Urothelium cell line (cell line): ENCODE measurements around the gene NAA11.
"Not testable (repeated sequence)": the region's sequence is repeated elsewhere in the genome, so short reads cannot be mapped to it uniquely, and the experiment has no call there.

Experiments used
- DNase-seq: peaks from one replicate; pipeline ENCODE4 v3.0.0; 2011; ENCODE audit warnings: low spot score, mixed read lengths
- FAIRE-seq: peaks from 2 replicates; lab custom pipeline; 2011; peaks lifted over from hg19 to GRCh38; lab: Jason Lieb, UNC

NAA11 gene

GRCh38 chr4:79311279-79311678 lies 14.6 kb downstream of the NAA11 start:
- DNase-seq (no peak), FAIRE-seq (no peak)

DNA sequence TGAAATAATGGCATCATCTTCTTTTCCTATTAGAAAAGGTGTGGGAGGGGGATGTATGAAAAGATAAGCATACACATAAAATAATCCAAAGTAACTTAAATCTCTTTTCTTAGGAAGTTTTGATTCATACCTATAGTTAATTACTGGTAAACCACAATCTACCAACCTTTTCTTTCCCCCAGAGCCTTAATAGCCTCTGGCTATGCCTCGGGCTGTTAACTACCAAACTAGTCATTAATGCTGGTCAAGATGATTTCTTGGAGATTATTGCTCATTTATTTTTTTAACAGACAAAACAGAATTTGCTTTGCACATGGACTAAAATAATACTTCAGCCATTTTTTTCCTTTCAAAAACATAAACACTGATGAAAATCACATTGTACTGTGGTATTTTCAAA lies 16.9 kb downstream of the NAA11 start:
- FAIRE-seq (no peak), DNase-seq (no peak)

GRCh38 chr4:79308137-79308536 lies 17.7 kb downstream of the NAA11 start:
- FAIRE-seq: no peak
- DNase-seq: no peak

GRCh38 chr4:79306795-79307194 lies 19.1 kb downstream of the NAA11 start:
- DNase-seq (no peak), FAIRE-seq (no peak)

GRCh38 chr4:79300280-79300679 lies 25.6 kb downstream of the NAA11 start:
- FAIRE-seq (no peak), DNase-seq (no peak)

DNA sequence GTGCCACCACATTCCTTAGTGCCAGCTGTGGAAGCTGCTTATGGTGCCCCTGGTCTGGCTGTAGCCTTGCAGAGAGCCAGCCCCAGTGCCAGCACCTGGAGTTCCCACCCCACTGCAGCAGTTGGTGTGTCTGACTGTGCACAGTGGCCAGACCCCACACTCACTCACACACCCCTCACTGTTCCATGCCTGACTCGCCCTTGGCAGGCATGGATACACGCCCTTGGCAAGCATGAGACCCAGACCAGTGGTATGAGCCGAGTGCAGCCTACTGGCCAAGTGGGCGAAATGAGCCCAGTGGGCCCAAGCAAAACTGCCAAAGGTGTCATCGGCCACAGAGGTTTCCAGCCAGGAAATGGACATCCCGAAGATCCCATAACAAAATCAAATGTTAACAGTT lies 27.4 kb downstream of the NAA11 start:
- FAIRE-seq: no peak

GRCh38 chr4:79298027-79298426 lies 27.8 kb downstream of the NAA11 start:
- FAIRE-seq (no peak), DNase-seq (no peak)

More for the DNA sequence above, 27.4 kb downstream of the NAA11 start:
- DNase-seq: no peak

DNA sequence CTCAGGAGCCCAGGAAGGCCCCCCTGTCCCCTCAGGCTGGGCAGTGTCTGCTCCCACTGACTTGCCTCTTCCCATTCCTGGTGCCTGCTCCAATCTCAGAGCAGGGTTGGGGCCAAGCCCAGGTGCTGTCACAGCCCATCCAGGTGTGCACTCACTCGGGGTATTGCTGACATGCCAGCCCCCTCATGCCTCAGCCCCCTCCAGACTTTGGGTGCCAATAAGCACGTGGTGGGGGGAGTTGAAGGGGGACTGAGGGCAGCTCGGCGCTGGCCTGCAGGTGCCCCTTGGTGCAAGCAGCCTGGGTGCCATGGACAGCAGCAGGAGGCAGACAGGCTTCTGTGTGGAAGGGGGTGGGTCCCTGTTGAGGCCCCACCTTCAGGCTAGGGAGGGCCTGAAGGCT lies 28.4 kb downstream of the NAA11 start:
- FAIRE-seq (no peak), DNase-seq (no peak)

DNA sequence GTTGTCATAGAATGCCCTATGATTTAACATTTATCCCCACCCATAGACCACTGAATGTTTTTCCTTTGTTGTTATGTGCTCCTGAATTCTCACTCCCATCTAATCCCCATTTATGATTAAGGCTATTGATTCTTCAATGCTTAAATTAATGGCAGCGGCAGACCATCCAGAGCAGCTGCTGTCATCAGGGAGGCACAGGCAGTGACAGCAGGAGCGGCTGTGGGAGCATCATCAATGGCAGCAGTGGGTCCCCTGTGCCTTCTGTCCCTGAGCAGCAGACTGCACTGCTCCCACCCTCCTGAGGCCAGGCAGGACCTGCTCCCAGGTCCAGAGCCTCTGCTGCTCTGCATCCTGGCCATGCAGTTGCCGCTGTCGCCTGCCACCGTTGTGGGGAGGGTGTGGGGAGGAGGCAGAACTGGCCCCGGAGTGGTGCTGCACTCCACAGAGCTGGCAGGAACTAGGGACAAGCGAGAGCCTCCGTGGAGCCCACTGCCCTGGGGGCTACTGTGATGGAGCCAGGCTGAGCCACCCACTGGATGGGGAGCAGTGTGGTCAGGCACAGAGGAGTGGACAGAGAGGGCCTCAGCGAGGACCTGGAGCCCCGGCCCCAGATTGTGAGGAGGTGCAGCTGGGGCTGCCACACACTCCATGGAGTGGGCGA lies 29.0 kb downstream of the NAA11 start:
- DNase-seq (no peak), FAIRE-seq (no peak)

DNA sequence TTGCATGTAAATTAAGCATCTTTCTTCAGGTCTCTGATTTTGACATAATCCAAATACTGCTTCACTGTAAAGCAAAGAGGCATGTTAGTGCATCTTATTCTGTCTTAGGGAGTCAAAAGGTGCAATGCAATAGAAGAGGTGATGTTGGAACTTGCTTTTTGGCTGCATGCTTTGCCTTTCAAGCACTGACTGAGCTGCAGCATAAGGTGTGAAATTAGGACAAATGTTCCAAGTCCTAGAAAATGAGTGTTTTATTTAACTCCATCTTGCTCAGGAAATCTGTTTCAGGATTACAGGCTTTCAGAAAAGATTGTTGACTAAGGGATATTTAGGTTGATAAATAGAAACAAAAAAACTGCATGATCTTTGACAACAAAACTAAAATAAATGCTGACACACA lies 30.8 kb downstream of the NAA11 start:
- no peak for DNase-seq
- no peak for FAIRE-seq

DNA sequence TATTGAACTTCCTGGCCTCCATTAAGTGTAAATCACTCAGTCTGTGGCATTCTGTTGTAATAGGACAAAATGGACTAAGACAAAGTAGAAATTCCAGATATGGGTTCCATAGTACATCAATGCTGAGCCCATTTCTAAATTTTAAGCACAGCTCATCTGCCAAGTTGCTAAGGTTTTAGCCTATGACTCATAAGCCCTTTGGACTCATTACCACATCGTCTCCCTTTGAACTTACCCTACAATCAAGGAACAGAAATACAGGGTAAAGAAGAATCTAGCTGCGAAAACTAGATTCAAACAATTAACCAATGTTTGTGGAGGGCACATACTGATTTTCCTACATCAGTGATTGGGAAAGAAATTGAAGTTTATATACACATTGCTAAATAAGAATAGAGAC lies 31.8 kb downstream of the NAA11 start:
- FAIRE-seq (no peak), DNase-seq (peak; percentile 9)

GRCh38 chr4:79292008-79292407 lies 33.9 kb downstream of the NAA11 start:
- FAIRE-seq (no peak), DNase-seq (no peak)

GRCh38 chr4:79290376-79290775 lies 35.5 kb downstream of the NAA11 start:
- DNase-seq: no peak
- FAIRE-seq: no peak

DNA sequence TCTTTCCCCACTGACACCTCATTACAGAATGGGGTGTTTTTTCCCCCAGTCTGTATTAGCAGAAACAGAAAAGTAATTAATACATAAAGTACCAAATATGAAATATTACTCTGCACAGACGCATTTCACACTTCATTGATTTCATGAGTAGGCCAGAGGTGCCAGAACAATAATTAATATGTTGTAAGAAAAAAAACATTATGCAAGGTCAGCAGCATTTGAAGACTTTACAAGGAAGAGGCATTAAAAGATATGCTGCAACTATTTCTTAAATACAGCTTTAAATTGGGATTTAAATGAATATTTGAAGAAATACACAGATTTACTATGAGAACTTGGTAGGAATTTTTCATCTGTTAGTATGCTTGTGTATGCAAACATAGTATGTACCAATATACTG lies 37.7 kb downstream of the NAA11 start:
- DNase-seq (no peak), FAIRE-seq (no peak)

GRCh38 chr4:79287718-79288117 lies 38.1 kb downstream of the NAA11 start:
- DNase-seq (no peak), FAIRE-seq (no peak)

- no peak for DNase-seq
- no peak for FAIRE-seq
Measured at GRCh38 chr4:79287076-79287475, 38.8 kb downstream of the NAA11 start.

- no peak for FAIRE-seq
- DNase-seq: no peak
Measured at GRCh38 chr4:79281566-79282359, 44.1 kb downstream of the NAA11 start.

DNA sequence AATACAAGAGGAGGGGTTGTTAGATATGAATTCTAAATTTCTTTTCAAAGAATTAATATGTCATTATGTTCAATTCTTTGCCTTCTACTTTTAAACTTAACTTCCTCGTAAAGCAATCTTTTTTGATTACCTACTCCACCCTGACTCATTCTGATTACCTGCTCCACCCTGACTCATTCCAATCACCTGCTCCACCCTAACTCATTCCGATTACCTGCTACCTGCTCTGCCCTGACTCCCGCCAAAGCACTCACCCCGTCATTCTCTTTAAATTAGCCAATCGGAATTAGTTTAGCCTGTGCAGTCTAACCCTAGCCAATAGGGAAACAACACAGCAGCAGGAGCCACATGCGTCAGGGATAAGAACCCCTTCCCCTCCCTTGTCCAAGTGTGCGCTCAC lies 48.4 kb downstream of the NAA11 start:
- not testable (repeated sequence) for DNase-seq, FAIRE-seq

GRCh38 chr4:79273915-79274314 lies 51.9 kb downstream of the NAA11 start:
- no peak for FAIRE-seq
- DNase-seq: no peak

GRCh38 chr4:79272761-79273160 lies 53.1 kb downstream of the NAA11 start:
- no peak for FAIRE-seq
- DNase-seq: no peak

GRCh38 chr4:79272126-79272525 lies 53.7 kb downstream of the NAA11 start:
- DNase-seq: no peak
- FAIRE-seq: no peak

- FAIRE-seq: no peak
- no peak for DNase-seq
Measured at GRCh38 chr4:79267671-79268070, 58.2 kb downstream of the NAA11 start.
